GM23338 (cell line): Measurements from ENCODE around the gene TNFAIP3. TPM values are rescaled to one million over a fixed set of nuclear protein-coding genes. Genes with fewer than 3 reads are reported as not detected.

ENCODE experiments used
- ATAC-seq: fragments of 200-7000 bp; cut with Tn5 transposase; 3 replicates; pipeline ENCODE4 v1.9.1; 2020
- DNase-seq: peaks from one replicate; pipeline ENCODE4 v3.0.0-alpha.2; 2015; ENCODE audit warnings: low spot score
- H2AFZ ChIP-seq: fragments of 200-600 bp; sonication (generic); 2 replicates; pipeline ENCODE4 v1.8.0; 2016; ENCODE audit warnings: antibody characterized with exemption, mild to moderate bottlenecking, moderate library complexity
- H3F3A ChIP-seq: fragments of 200-600 bp; sonication (generic); replicated peaks from 2 replicates; pipeline ENCODE4 v1.8.0; 2017; ENCODE audit warnings: antibody characterized with exemption, mixed run types, low read depth
- H3K27ac ChIP-seq: fragments of 200-600 bp; sonication (generic); 2 replicates; pipeline ENCODE4 v1.6.1; 2016; ENCODE audit warnings: low read depth
- H3K27me3 ChIP-seq: fragments of 200-600 bp; sonication (generic); 2 replicates; pipeline ENCODE4 v1.8.0; 2016; ENCODE audit warnings: mild to moderate bottlenecking, mixed run types, moderate library complexity; ENCODE audit not compliant: insufficient read depth
- H3K36me3 ChIP-seq: fragments of 200-600 bp; sonication (generic); 2 replicates; pipeline ENCODE4 v1.8.0; 2016; ENCODE audit warnings: mild to moderate bottlenecking; ENCODE audit not compliant: insufficient read depth
- H3K4me1 ChIP-seq: fragments of 200-600 bp; sonication (generic); 2 replicates; pipeline ENCODE4 v1.8.0; 2016; ENCODE audit warnings: mild to moderate bottlenecking, moderate library complexity; ENCODE audit not compliant: insufficient read depth
- H3K4me2 ChIP-seq: fragments of 200-600 bp; sonication (generic); 2 replicates; pipeline ENCODE4 v1.7.1; 2017; ENCODE audit warnings: mixed run types
- H3K4me3 ChIP-seq: fragments of 200-600 bp; sonication (generic); 2 replicates; pipeline ENCODE4 v1.6.1; 2016; ENCODE audit warnings: mixed run types
- H3K79me2 ChIP-seq: fragments of 200-600 bp; sonication (generic); replicated peaks from 2 replicates; pipeline ENCODE4 v1.8.0; 2017; ENCODE audit warnings: mild to moderate bottlenecking; ENCODE audit not compliant: insufficient read depth
- H3K9me2 ChIP-seq: fragments of 200-600 bp; sonication (generic); 2 replicates; pipeline ENCODE4 v1.8.0; 2017; ENCODE audit not compliant: insufficient read depth
- H4K20me1 ChIP-seq: fragments of 200-600 bp; sonication (generic); replicated peaks from 2 replicates; pipeline ENCODE4 v1.8.0; 2017; ENCODE audit warnings: mild to moderate bottlenecking; ENCODE audit not compliant: insufficient read depth
- H3K27ac Mint-ChIP-seq: 2 replicates; pipeline ENCODE4 v1.8.0; 2020; ENCODE audit warnings: inconsistent platforms, mild to moderate bottlenecking, moderate library complexity, mixed read lengths
- H3K27me3 Mint-ChIP-seq: 3 replicates; pipeline ENCODE4 v1.8.0; 2022; ENCODE audit warnings: low read depth, mild to moderate bottlenecking, moderate library complexity, mixed read lengths, inconsistent platforms; ENCODE audit not compliant: insufficient read depth, poor library complexity
- H3K36me3 Mint-ChIP-seq: 3 replicates; pipeline ENCODE4 v1.8.0; 2021; ENCODE audit warnings: low read depth, mild to moderate bottlenecking, inconsistent platforms, moderate library complexity, mixed read lengths
- H3K4me1 Mint-ChIP-seq: 3 replicates; pipeline ENCODE4 v1.8.0; 2020; ENCODE audit warnings: mild to moderate bottlenecking, inconsistent platforms, mixed read lengths
- H3K4me3 Mint-ChIP-seq: 3 replicates; pipeline ENCODE4 v1.8.0; 2021; ENCODE audit warnings: moderate library complexity, mild to moderate bottlenecking, inconsistent platforms, mixed read lengths
- H3K9me3 Mint-ChIP-seq: 3 replicates; pipeline ENCODE4 v1.8.0; 2020; ENCODE audit warnings: moderate library complexity, mild to moderate bottlenecking, inconsistent platforms, mixed read lengths
- CREB1 ChIP-seq: fragments of 250-450 bp; sonication (Bioruptor Pico); IDR thresholded peaks from 2 replicates; pipeline ENCODE4 v1.5.0; 2020; ENCODE audit warnings: low read depth, mild to moderate bottlenecking, moderate library complexity
- CTCF ChIP-seq, 2 experiments: fragments of 200-600 bp in 1 of 2; sonication (generic) in 1 of 2; conservative IDR thresholded peaks; 2 replicates each; pipeline versions ENCODE4 v1.5.1 to v1.6.1; 2016 to 2017; ENCODE audit warnings: antibody characterized with exemption in 2 of 2, low read depth in 2 of 2, mild to moderate bottlenecking in 2 of 2, moderate library complexity in 1 of 2
- ETS1 ChIP-seq: IDR thresholded peaks from 2 replicates; pipeline ENCODE4 v1.6.1; 2016; ENCODE audit warnings: antibody characterized with exemption
- EZH2 ChIP-seq: fragments of 200-600 bp; sonication (generic); IDR thresholded peaks from one replicate; pipeline ENCODE4 v1.8.0; 2017; ENCODE audit warnings: antibody characterized with exemption, mild to moderate bottlenecking, low read depth; ENCODE audit not compliant: unreplicated experiment
- EZH2phosphoT487 ChIP-seq: fragments of 200-600 bp; sonication (generic); IDR thresholded peaks from one replicate; pipeline ENCODE4 v1.8.1; 2018; ENCODE audit warnings: antibody characterized with exemption; ENCODE audit not compliant: unreplicated experiment
- JUNB ChIP-seq: IDR thresholded peaks from one replicate; pipeline ENCODE4 v1.6.1; 2016; ENCODE audit warnings: antibody characterized with exemption; ENCODE audit not compliant: unreplicated experiment
- NANOG ChIP-seq: IDR thresholded peaks from 2 replicates; pipeline ENCODE4 v1.6.1; 2016; ENCODE audit warnings: antibody characterized with exemption, borderline replicate concordance
- POLR2AphosphoS5 ChIP-seq: IDR thresholded peaks from 2 replicates; pipeline ENCODE4 v1.6.1; 2016; ENCODE audit warnings: antibody characterized with exemption, low read depth
- REST ChIP-seq: IDR thresholded peaks from one replicate; pipeline ENCODE4 v1.6.1; 2018; ENCODE audit warnings: antibody characterized with exemption; ENCODE audit not compliant: unreplicated experiment
- STAT1 ChIP-seq: IDR thresholded peaks from one replicate; pipeline ENCODE4 v1.6.1; 2016; ENCODE audit warnings: antibody characterized with exemption; ENCODE audit not compliant: unreplicated experiment
- ZNF114 ChIP-seq: fragments of 250-450 bp; sonication (Bioruptor Pico); IDR thresholded peaks from 2 replicates; pipeline ENCODE4 v1.5.0; 2020; ENCODE audit warnings: mild to moderate bottlenecking, moderate library complexity
- ZNF331 ChIP-seq: fragments of 250-450 bp; sonication (Bioruptor Pico); IDR thresholded peaks from 2 replicates; pipeline ENCODE4 v1.5.0; 2020; ENCODE audit warnings: low read depth, mild to moderate bottlenecking, moderate library complexity
- ZNF462 ChIP-seq: fragments of 250-450 bp; sonication (Bioruptor Pico); IDR thresholded peaks from 2 replicates; pipeline ENCODE4 v1.5.0; 2020; ENCODE audit warnings: mild to moderate bottlenecking, moderate library complexity
- polyA plus RNA-seq: library from polyadenylated mRNA; unstranded; fragments of >200 nt; fragmentation: Nextera tagmentation; extraction: Ambion mirVana; gene quantifications from 2 replicates; pipeline ENCODE4 v1.2.1, GENCODE V29; 2016
- total RNA-seq: library from RNA; depleted of rRNA; stranded (reverse); fragments of >200 nt; shearing (Covaris generic); gene quantifications from 2 replicates; pipeline ENCODE4 v1.2.3, GENCODE V29; 2014

TNFAIP3 gene
- total and polyA plus RNA-seq, 2 experiments from 2014 or later, result 2.1 to 2.3 TPM

GRCh38 chr6:137870308-137870644, 3.2 kb downstream of the TNFAIP3 start:
- H3K4me2 ChIP-seq, result no peak overlapping the region
- H3K27me3 ChIP-seq, result peaks cover 24% of the 10 kb centered on the region
- no peak overlapping the region for H3K4me3 ChIP-seq

More at GRCh38 chr6:137870308-137870644, 3.2 kb downstream of the TNFAIP3 start:
- no peaks in the 10 kb centered on the region for H3K36me3 ChIP-seq
- ATAC-seq, result no peak
- H2AFZ ChIP-seq, result no peak overlapping the region
- Mint-ChIP-seq H3K9me3 (no peaks in the 10 kb centered on the region), H3K4me3 (no peak overlapping the region), H3K27me3 (peaks cover 21% of the 10 kb centered on the region), H3K4me1 (peaks cover 21% of the 10 kb centered on the region; the same call in 2 of the 3 replicates), H3K36me3 (no peaks in the 10 kb centered on the region), H3K27ac (no peak overlapping the region)
- DNase-seq, result no peak
- H3K9me2 ChIP-seq, result 0 out of 2 replicates have a peak, but pooled peaks cover 5% of the 10 kb centered on the region
- H3K4me1 ChIP-seq, result peaks cover 16% of the 10 kb centered on the region
- no peak for TF ChIP-seq JUNB
- no peak for TF ChIP-seq POLR2AphosphoS5
- TF ChIP-seq ZNF462 (CRISPR knock-in tag), result no peak
- TF ChIP-seq EZH2, result no peak
- no peak for TF ChIP-seq STAT1
- TF ChIP-seq ZNF114, result no peak
- TF ChIP-seq NANOG, result no peak
- TF ChIP-seq CREB1, result no peak
- no peak for TF ChIP-seq ETS1
- TF ChIP-seq CTCF (conservative IDR thresholded peaks at IDR 0.05; ENCODE audit: low read depth in 2 of 2), result no peak
- no peak for TF ChIP-seq EZH2phosphoT487
- no peak for TF ChIP-seq ZNF331 (CRISPR knock-in tag)
- TF ChIP-seq REST, result no peak
- H4K20me1 ChIP-seq, result 0 out of 2 replicates have a peak, but pooled peaks cover 4% of the 10 kb centered on the region
- H3K27ac ChIP-seq, result no peak overlapping the region
- H3F3A ChIP-seq, result no peaks in the 10 kb centered on the region
- H3K79me2 ChIP-seq, result no peaks in the 10 kb centered on the region
